Measurements from ENCODE around the gene TANC1. TPM values are rescaled to one million over a fixed set of nuclear protein-coding genes. Genes with fewer than 3 reads are reported as not detected.

TANC1 gene
- total RNA-seq, 1 experiment from 2014 or later = 21.1 TPM

GRCh38 chr2:159148901-159149300, 180.5 kb downstream of the TANC1 start:
- CTCF ChIA-PET = no interaction called here
- BruUV-seq (replicated peaks) = no TSS peak

GRCh38 chr2:159149747-159150146, 181.3 kb downstream of the TANC1 start:
- Histone ChIP-seq H3K4me3 (ENCODE audit: low read depth, low read length) (no peak overlapping the region), H3K27me3 (replicated peaks; ENCODE audit: control insufficient read depth, insufficient read depth, low read length) (no peaks in the 10 kb centered on the region), H3K9me3 (no peaks in the 10 kb centered on the region), H3K36me3 (ENCODE audit: control insufficient read depth, insufficient read depth, low read length) (peaks cover 1% of the 10 kb centered on the region; the same call in 1 of the 2 replicates), H3K4me1 (peaks cover 29% of the 10 kb centered on the region)
- TF ChIP-seq CTCF (IDR thresholded peaks at IDR 0.05; ENCODE audit: insufficient read depth in 1 of 2, low read depth in 1 of 2, low read length in 1 of 2, severe bottlenecking in 1 of 2, unreplicated experiment in 1 of 2) = no peak
- Mint-ChIP-seq H3K27me3 (ENCODE audit: insufficient read depth, unreplicated experiment) (no peaks in the 10 kb centered on the region), H3K4me1 (ENCODE audit: low read depth, unreplicated experiment) (peaks cover 13% of the 10 kb centered on the region), H3K27ac (ENCODE audit: unreplicated experiment) (no peak overlapping the region), H3K36me3 (ENCODE audit: insufficient read depth, unreplicated experiment) (peaks cover 18% of the 10 kb centered on the region), H3K4me3 (ENCODE audit: unreplicated experiment) (no peak overlapping the region), H3K9me3 (ENCODE audit: unreplicated experiment) (no peaks in the 10 kb centered on the region)
- CTCF ChIA-PET = no interaction called here
- BruUV-seq (replicated peaks) = no TSS peak
- intact Hi-C loops (cut with micrococcal nuclease; ENCODE audit: unreplicated experiment) = no loop called here
- DNase-seq = no peak
- POLR2A ChIA-PET = no interaction called here

More at GRCh38 chr2:159148901-159149300, 180.5 kb downstream of the TANC1 start:
- peaks cover 1% of the 10 kb centered on the region; the same call in 1 of the 2 replicates for H3K36me3 ChIP-seq (ENCODE audit: control insufficient read depth, insufficient read depth, low read length)
- Mint-ChIP-seq H3K9me3 (ENCODE audit: unreplicated experiment) (no peaks in the 10 kb centered on the region), H3K4me1 (ENCODE audit: low read depth, unreplicated experiment) (peaks cover 13% of the 10 kb centered on the region), H3K36me3 (ENCODE audit: insufficient read depth, unreplicated experiment) (peaks cover 20% of the 10 kb centered on the region), H3K27ac (ENCODE audit: unreplicated experiment) (no peak overlapping the region), H3K27me3 (ENCODE audit: insufficient read depth, unreplicated experiment) (no peaks in the 10 kb centered on the region), H3K4me3 (ENCODE audit: unreplicated experiment) (no peak overlapping the region)
- peaks cover 24% of the 10 kb centered on the region for H3K4me1 ChIP-seq
- TF ChIP-seq CTCF (IDR thresholded peaks at IDR 0.05; ENCODE audit: insufficient read depth in 1 of 2, low read depth in 1 of 2, low read length in 1 of 2, severe bottlenecking in 1 of 2, unreplicated experiment in 1 of 2) = no peak
- DNase-seq = no peak
- intact Hi-C loops (cut with micrococcal nuclease; ENCODE audit: unreplicated experiment) = no loop called here
- no peak overlapping the region for H3K4me3 ChIP-seq (ENCODE audit: low read depth, low read length)
- no peaks in the 10 kb centered on the region for H3K27me3 ChIP-seq (replicated peaks; ENCODE audit: control insufficient read depth, insufficient read depth, low read length)
- H3K9me3 ChIP-seq = no peaks in the 10 kb centered on the region
- POLR2A ChIA-PET = no interaction called here

GRCh38 chr2:159150280-159150746, 181.9 kb downstream of the TANC1 start:
- CTCF ChIA-PET = interaction anchor here (0.5 to 0.7 kb wide), 3 partner anchors 19 to 758 kb away, joined by 3 read pairs; no protein-coding TSS in a partner anchor
- BruUV-seq (replicated peaks) = no TSS peak

More at GRCh38 chr2:159150280-159150746, 181.9 kb downstream of the TANC1 start:
- Histone ChIP-seq H3K9me3 (no peaks in the 10 kb centered on the region), H3K4me1 (peaks cover 34% of the 10 kb centered on the region), H3K36me3 (ENCODE audit: control insufficient read depth, insufficient read depth, low read length) (peaks cover 1% of the 10 kb centered on the region; the same call in 1 of the 2 replicates), H3K27me3 (replicated peaks; ENCODE audit: control insufficient read depth, insufficient read depth, low read length) (no peaks in the 10 kb centered on the region), H3K4me3 (ENCODE audit: low read depth, low read length) (no peak overlapping the region)
- H3K27me3 Mint-ChIP-seq (ENCODE audit: insufficient read depth, unreplicated experiment) = no peaks in the 10 kb centered on the region
- H3K9me3 Mint-ChIP-seq (ENCODE audit: unreplicated experiment) = no peaks in the 10 kb centered on the region
- peaks cover 14% of the 10 kb centered on the region for H3K36me3 Mint-ChIP-seq (ENCODE audit: insufficient read depth, unreplicated experiment)
- no peak for TF ChIP-seq CTCF (IDR thresholded peaks at IDR 0.05; ENCODE audit: insufficient read depth in 1 of 2, low read depth in 1 of 2, low read length in 1 of 2, severe bottlenecking in 1 of 2, unreplicated experiment in 1 of 2)
- H3K4me3 Mint-ChIP-seq (ENCODE audit: unreplicated experiment) = no peak overlapping the region
- POLR2A ChIA-PET = no interaction called here
- H3K4me1 Mint-ChIP-seq (ENCODE audit: low read depth, unreplicated experiment) = peaks cover 17% of the 10 kb centered on the region
- H3K27ac Mint-ChIP-seq (ENCODE audit: unreplicated experiment) = no peak overlapping the region
- DNase-seq = no peak
- intact Hi-C loops (cut with micrococcal nuclease; ENCODE audit: unreplicated experiment) = no loop called here

Measured in Caco-2 (cell line).